ENCODE measurements around the gene CCDC15.
"Not testable (repeated sequence)": the region's sequence is repeated elsewhere in the genome, so short reads cannot be mapped to it uniquely, and the experiment has no call there.

The CCDC15 gene

GRCh38 chr11:124988063-124988462, 34.1 kb downstream of the CCDC15 start:
- in situ Hi-C loops (cut with HindIII; ENCODE audit: low sequenced_read_pairs), result no loop called here

- in situ Hi-C loops (cut with HindIII; ENCODE audit: low sequenced_read_pairs), result no loop called here
Measured at GRCh38 chr11:125001079-125001778, 47.2 kb downstream of the CCDC15 start.

- in situ Hi-C loops (cut with HindIII; ENCODE audit: low sequenced_read_pairs), result no loop called here
Measured at GRCh38 chr11:125001849-125002248, 47.8 kb downstream of the CCDC15 start.

GRCh38 chr11:125005491-125005890, 51.5 kb downstream of the CCDC15 start:
- in situ Hi-C loops (cut with HindIII; ENCODE audit: low sequenced_read_pairs), result no loop called here

GRCh38 chr11:125016413-125016812, 62.4 kb downstream of the CCDC15 start:
- in situ Hi-C loops (cut with HindIII; ENCODE audit: low sequenced_read_pairs), result no loop called here

GRCh38 chr11:125020342-125020741, 66.3 kb downstream of the CCDC15 start:
- in situ Hi-C loops (cut with HindIII; ENCODE audit: low sequenced_read_pairs), result no loop called here

GRCh38 chr11:125022551-125022950, 68.5 kb downstream of the CCDC15 start:
- in situ Hi-C loops (cut with HindIII; ENCODE audit: low sequenced_read_pairs), result no loop called here

- in situ Hi-C loops (cut with HindIII; ENCODE audit: low sequenced_read_pairs), result no loop called here
Measured at GRCh38 chr11:125025968-125026367, 72.0 kb downstream of the CCDC15 start.

GRCh38 chr11:125029431-125029830, 75.4 kb downstream of the CCDC15 start:
- in situ Hi-C loops (cut with HindIII; ENCODE audit: low sequenced_read_pairs), result not testable (repeated sequence)

GRCh38 chr11:125036933-125037332, 82.9 kb downstream of the CCDC15 start:
- in situ Hi-C loops (cut with HindIII; ENCODE audit: low sequenced_read_pairs), result no loop called here

- in situ Hi-C loops (cut with HindIII; ENCODE audit: low sequenced_read_pairs), result no loop called here
Measured at GRCh38 chr11:125049164-125049792, 95.3 kb downstream of the CCDC15 start.

GRCh38 chr11:125052047-125052446, 98.0 kb downstream of the CCDC15 start:
- in situ Hi-C loops (cut with HindIII; ENCODE audit: low sequenced_read_pairs), result no loop called here

- in situ Hi-C loops (cut with HindIII; ENCODE audit: low sequenced_read_pairs), result no loop called here
Measured at GRCh38 chr11:125053167-125053566, 99.2 kb downstream of the CCDC15 start.

GRCh38 chr11:125055107-125055715, 101.2 kb downstream of the CCDC15 start:
- in situ Hi-C loops (cut with HindIII; ENCODE audit: low sequenced_read_pairs), result no loop called here

- in situ Hi-C loops (cut with HindIII; ENCODE audit: low sequenced_read_pairs), result not testable (repeated sequence)
Measured at GRCh38 chr11:125056111-125056510, 102.1 kb downstream of the CCDC15 start.

- in situ Hi-C loops (cut with HindIII; ENCODE audit: low sequenced_read_pairs), result no loop called here
Measured at GRCh38 chr11:125056931-125057692, 103.1 kb downstream of the CCDC15 start.

GRCh38 chr11:125057693-125058016, 103.7 kb downstream of the CCDC15 start:
- in situ Hi-C loops (cut with HindIII; ENCODE audit: low sequenced_read_pairs), result no loop called here

- in situ Hi-C loops (cut with HindIII; ENCODE audit: low sequenced_read_pairs), result no loop called here
Measured at GRCh38 chr11:125061281-125061680, 107.3 kb downstream of the CCDC15 start.

- in situ Hi-C loops (cut with HindIII; ENCODE audit: low sequenced_read_pairs), result no loop called here
Measured at GRCh38 chr11:125062218-125062930, 108.4 kb downstream of the CCDC15 start.

GRCh38 chr11:125062931-125063428, 109.0 kb downstream of the CCDC15 start, which contains the start of gene SLC37A2:
SLC37A2 (plus strand) TSS chr11:125063305; CDS start chr11:125063368, 63 bp downstream.
- in situ Hi-C loops (cut with HindIII; ENCODE audit: low sequenced_read_pairs), result no loop called here
